B cell (primary cell): ENCODE results near the gene TSPO.

Experiments used
- EZH2 ChIP-seq: IDR thresholded peaks from 2 replicates; pipeline ENCODE4 v1.6.1; 2012; ENCODE audit warnings: borderline replicate concordance, low read depth, mild to moderate bottlenecking, moderate library complexity, low read length; ENCODE audit not compliant: insufficient read depth, poor library complexity, severe bottlenecking
- TF ChIP-seq, protein P1 (sequence below): fragments of 200-600 bp; IDR thresholded peaks from one replicate; pipeline ENCODE4 v1.8.0; 2022; ENCODE audit warnings: antibody characterized with exemption, mild to moderate bottlenecking

DNA sequence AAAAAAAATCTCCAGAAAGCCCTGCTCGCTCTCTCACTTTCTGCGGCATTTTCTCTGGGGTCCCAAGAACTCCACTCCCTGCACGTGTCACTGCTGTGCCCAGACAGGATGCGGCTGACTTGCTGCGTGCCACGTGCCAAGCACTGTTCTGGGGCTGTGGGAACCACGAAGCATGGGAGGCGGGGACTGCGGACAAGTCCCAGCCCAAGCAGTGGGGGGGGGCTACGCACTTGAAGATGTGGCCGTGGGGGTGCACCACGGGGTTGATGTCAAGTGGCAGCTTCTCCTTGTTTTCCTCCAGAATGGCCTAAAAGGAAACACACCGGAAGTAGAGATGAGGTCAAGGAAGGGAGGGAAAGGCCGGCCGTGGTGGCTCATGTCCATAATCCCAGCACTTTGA lies 24.7 kb downstream of the TSPO start:
- TF ChIP-seq, protein P1, sequence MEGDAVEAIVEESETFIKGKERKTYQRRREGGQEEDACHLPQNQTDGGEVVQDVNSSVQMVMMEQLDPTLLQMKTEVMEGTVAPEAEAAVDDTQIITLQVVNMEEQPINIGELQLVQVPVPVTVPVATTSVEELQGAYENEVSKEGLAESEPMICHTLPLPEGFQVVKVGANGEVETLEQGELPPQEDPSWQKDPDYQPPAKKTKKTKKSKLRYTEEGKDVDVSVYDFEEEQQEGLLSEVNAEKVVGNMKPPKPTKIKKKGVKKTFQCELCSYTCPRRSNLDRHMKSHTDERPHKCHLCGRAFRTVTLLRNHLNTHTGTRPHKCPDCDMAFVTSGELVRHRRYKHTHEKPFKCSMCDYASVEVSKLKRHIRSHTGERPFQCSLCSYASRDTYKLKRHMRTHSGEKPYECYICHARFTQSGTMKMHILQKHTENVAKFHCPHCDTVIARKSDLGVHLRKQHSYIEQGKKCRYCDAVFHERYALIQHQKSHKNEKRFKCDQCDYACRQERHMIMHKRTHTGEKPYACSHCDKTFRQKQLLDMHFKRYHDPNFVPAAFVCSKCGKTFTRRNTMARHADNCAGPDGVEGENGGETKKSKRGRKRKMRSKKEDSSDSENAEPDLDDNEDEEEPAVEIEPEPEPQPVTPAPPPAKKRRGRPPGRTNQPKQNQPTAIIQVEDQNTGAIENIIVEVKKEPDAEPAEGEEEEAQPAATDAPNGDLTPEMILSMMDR = no peak
- TF ChIP-seq EZH2 = no peak
